Natural killer cell treated with Interleukin-12 subunit alpha and Interleukin-12 subunit beta and Interleukin-15 and Interleukin-18, amount 100 ng/mL, for 72 hours (primary cell): ENCODE measurements around the gene COMT. TPM values are rescaled to one million over a fixed set of nuclear protein-coding genes. Genes with fewer than 3 reads are reported as not detected.

Experiments
- ATAC-seq, 2 donors: fragments of 150-1000 bp; cut with Tn5 transposase in 1 of 2; sonication (Bioruptor Pico), chemical (Tn5 transposase) in 1 of 2; 2 replicates each; pipeline ENCODE4 v1.10.0; 2021
- DNase-seq: peaks from one replicate; pipeline ENCODE4 v3.0.0; 2022; ENCODE audit warnings: low spot score
- H3K27ac Mint-ChIP-seq, 2 donors: 1 replicate in 1 of 2; 2 replicates in 1 of 2; pipeline ENCODE4 v1.8.0; 2022; ENCODE audit warnings: mixed read lengths in 2 of 2, mild to moderate bottlenecking in 1 of 2, moderate library complexity in 1 of 2
- H3K27me3 Mint-ChIP-seq, 2 donors: 1 replicate in 1 of 2; 2 replicates in 1 of 2; pipeline ENCODE4 v1.8.0; 2022; ENCODE audit warnings: mixed read lengths in 2 of 2
- H3K36me3 Mint-ChIP-seq: one replicate; pipeline ENCODE4 v1.8.0; 2022; ENCODE audit warnings: mixed read lengths
- H3K4me1 Mint-ChIP-seq, 2 donors: 1 replicate in 1 of 2; 2 replicates in 1 of 2; pipeline ENCODE4 v1.8.0; 2022; ENCODE audit warnings: low read depth in 2 of 2, mixed read lengths in 2 of 2, mild to moderate bottlenecking in 1 of 2
- H3K4me3 Mint-ChIP-seq: one replicate; pipeline ENCODE4 v1.8.0; 2022; ENCODE audit warnings: mixed read lengths
- H3K9me3 Mint-ChIP-seq: 2 replicates; pipeline ENCODE4 v1.8.0; 2022; ENCODE audit warnings: mixed read lengths
- total RNA-seq, 2 donors: library from RNA; stranded (reverse); gene quantifications; one replicate each; pipeline ENCODE4 v1.2.3, GENCODE V29; 2022

COMT gene
- total RNA-seq, 2 donors from 2014 or later = 141 to 223 TPM

DNA sequence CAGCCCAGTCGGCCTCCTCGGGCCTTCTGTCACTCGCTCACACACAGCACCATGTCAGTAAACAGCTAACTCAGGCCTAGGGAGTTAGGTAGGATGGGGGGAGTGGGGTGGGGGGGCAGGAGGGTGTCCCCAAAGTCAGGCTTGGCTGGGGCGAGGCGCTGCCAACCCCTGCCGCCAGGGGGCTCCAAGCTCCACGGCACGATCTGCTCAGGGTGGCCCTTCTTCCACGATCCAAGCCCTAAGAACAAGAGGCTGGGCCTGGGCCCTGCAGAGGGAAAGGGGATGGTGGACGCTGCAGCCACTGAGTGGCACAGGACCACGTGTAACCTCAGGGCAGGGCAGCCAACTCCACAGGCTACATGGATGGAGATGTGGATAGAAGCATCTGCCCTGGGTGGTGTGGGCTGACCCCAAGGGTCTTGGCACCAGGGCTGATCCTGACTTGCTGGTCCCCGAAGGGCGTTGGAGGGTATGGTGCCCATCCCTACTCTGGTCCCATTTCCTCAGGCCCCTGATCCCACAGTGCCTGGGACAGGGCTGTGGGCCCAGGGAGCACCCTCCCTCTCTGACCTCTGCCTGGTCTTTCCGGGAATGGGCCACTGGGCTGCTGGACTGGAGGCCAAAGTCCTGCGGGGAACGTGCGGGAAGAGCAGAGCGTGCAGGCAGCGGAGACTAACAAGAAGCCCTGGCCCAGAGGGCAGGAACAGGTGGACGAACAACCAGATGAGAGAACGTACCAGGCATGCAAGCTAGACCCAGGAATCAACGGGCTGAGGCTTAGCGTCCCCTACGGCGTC is 29.1 kb downstream of the COMT start:
- Mint-ChIP-seq H3K4me3 (no peak overlapping the region), H3K36me3 (no peaks in the 10 kb centered on the region), H3K9me3 (no peaks in the 10 kb centered on the region), H3K27ac (peak overlapping the region in 1 of 2 donors; percentile 47), H3K27me3 (no peaks in the 10 kb centered on the region), H3K4me1 (peaks cover 32 to 52% of the 10 kb centered on the region in 2 donors)
- DNase-seq (peak; percentile 74), ATAC-seq (peak; percentile 63 to 72)

DNA sequence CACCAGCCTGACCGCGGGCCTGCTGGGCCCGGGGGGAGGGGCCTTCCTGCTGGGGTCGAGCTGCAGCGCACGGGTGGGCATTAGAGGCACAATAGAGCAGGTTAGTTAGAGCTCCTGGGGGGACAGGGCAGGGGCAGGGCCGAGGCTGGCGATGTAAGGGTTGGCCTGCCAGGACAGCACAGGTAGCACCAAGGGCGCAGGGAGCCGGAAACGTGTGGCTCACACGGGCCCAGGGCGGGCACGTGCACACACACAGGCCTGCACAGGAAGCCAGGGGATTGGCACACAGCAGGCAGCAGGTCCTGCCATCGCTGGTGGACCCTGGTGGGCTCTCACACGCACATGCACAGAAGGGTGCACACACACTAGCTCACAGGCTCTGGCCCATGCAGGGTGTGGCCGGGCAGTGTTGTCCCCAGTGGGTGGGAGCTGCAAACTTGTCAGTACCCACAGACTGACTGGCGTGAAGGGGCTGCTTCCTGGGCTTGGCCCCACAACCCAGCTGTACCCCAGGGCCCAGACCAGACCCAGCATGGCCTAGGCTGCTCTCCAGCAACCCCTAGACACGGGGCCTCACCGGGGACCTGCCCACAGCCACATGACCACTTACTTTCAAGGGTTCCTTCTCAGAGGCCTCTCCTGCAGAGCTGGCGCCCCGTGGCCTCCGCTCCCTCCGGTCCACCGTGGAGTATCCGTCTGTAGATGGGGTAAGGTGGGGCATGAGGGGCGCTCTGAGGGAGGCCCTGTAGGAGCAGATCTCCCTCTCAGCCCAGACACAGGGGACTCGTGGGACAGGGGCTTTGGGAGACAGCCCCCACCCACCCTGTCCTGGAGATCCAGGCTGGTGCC is 29.9 kb downstream of the COMT start:
- Mint-ChIP-seq H3K4me1 (peaks cover 29 to 48% of the 10 kb centered on the region in 2 donors), H3K27ac (peak overlapping the region in 1 of 2 donors; percentile 68), H3K36me3 (no peaks in the 10 kb centered on the region), H3K4me3 (peak overlapping the region; percentile 54), H3K9me3 (no peaks in the 10 kb centered on the region), H3K27me3 (no peaks in the 10 kb centered on the region)
- DNase-seq (no peak), ATAC-seq (peak; percentile 42 to 57)

- H3K27ac Mint-ChIP-seq = peak overlapping the region in 1 of 2 donors; percentile 68
- ATAC-seq (no peak), DNase-seq (no peak)
- H3K36me3 Mint-ChIP-seq = no peaks in the 10 kb centered on the region
- peaks cover 25 to 41% of the 10 kb centered on the region in 2 donors for H3K4me1 Mint-ChIP-seq
- peak overlapping the region; percentile 54 for H3K4me3 Mint-ChIP-seq
- H3K27me3 Mint-ChIP-seq = no peaks in the 10 kb centered on the region
- no peaks in the 10 kb centered on the region for H3K9me3 Mint-ChIP-seq
These were observed 30.7 kb downstream of the COMT start for GRCh38 chr22:19972251-19972650.

- ATAC-seq (no peak), DNase-seq (no peak)
- Mint-ChIP-seq H3K4me1 (peaks cover 23 to 36% of the 10 kb centered on the region in 2 donors), H3K36me3 (no peaks in the 10 kb centered on the region), H3K9me3 (no peaks in the 10 kb centered on the region), H3K27ac (peak overlapping the region in 1 of 2 donors; percentile 68), H3K27me3 (no peaks in the 10 kb centered on the region), H3K4me3 (no peak overlapping the region)
These were observed 31.3 kb downstream of the COMT start for GRCh38 chr22:19972652-19973550.

GRCh38 chr22:19973551-19974267 is 32.1 kb downstream of the COMT start:
- Mint-ChIP-seq H3K36me3 (no peaks in the 10 kb centered on the region), H3K4me3 (no peak overlapping the region), H3K4me1 (peaks cover 23 to 36% of the 10 kb centered on the region in 2 donors), H3K27ac (no peak overlapping the region), H3K9me3 (no peaks in the 10 kb centered on the region), H3K27me3 (no peaks in the 10 kb centered on the region)
- DNase-seq (no peak), ATAC-seq (no peak)

DNA sequence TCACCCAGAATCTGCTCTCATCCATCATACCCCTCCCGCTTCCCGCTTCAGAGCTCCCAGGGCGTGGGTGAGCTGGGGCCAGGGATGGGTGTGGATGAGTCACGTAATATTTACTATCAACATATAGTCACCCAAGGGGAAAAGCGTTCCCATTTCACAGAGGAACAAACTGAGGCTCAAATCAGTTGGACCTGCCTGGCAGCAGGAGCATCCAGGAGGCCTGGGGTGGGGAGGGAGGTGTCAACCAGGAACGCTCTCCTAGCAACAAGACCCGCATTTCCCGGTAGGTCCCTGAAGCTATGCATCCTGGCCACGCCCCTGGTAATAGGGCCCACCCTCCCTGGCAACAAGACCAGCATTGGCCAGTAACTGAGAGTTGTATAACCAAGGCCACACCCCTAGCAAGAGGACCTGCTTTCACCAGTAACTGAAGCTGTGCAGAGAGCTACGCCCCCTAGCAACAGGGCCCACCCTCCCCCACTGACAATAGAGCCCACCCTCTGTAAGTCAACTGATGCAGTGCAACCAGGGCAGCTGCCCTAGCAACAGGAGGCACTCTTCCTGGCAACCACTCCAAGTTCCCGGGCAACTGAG is 32.8 kb downstream of the COMT start:
- no peaks in the 10 kb centered on the region for H3K27me3 Mint-ChIP-seq
- peaks cover 23 to 36% of the 10 kb centered on the region in 2 donors for H3K4me1 Mint-ChIP-seq
- H3K4me3 Mint-ChIP-seq = no peak overlapping the region
- ATAC-seq (peak; percentile 59 to 73), DNase-seq (no peak)
- H3K36me3 Mint-ChIP-seq = no peaks in the 10 kb centered on the region
- no peaks in the 10 kb centered on the region for H3K9me3 Mint-ChIP-seq
- peak overlapping the region in 1 of 2 donors; percentile 83 for H3K27ac Mint-ChIP-seq

DNA sequence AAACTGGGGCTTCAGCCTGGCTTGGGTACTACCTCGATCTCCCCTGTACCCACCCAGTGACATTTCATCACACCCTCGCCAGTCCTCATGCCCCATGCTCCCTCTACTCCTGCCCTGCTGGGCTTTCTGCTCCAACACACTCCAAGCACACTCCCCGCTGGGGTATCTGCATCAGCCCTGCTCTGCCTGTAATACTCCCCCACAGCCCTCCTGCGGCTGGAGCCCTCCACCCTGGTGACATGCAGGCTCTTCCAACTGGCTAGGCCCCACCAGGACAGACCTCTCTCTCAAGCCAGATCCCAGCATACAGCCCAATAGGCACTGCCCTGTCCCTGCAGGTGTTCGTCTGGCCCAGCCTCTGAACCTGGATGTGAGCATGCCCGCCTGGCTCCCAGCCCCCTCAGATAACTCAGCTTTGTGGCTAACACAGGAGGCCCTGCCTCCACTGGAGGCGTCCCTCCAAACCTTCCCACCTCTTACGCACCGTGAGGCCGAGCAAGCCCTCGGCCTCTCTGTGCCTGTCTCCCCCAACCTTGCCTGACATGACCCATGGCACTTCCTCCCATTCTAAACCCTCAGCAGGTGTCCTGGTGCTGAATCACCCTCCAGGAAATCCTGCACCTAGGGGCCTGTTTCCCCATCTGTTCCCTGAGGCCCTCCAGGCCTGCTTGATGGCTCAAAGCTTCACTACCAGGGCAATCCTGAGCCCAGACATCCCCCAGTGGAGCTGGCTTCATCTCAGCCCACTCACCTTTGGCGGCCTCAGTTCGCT is 33.5 kb downstream of the COMT start:
- Mint-ChIP-seq H3K27ac (peak overlapping the region; percentile 58 to 83), H3K4me3 (peak overlapping the region; percentile 59), H3K27me3 (no peaks in the 10 kb centered on the region), H3K36me3 (no peaks in the 10 kb centered on the region), H3K9me3 (no peaks in the 10 kb centered on the region), H3K4me1 (peaks cover 23 to 36% of the 10 kb centered on the region in 2 donors)
- DNase-seq (no peak), ATAC-seq (peak in 1 of 2 donors; percentile 15)

- Mint-ChIP-seq H3K9me3 (no peaks in the 10 kb centered on the region), H3K27ac (peak overlapping the region; percentile 58 to 83), H3K4me3 (no peak overlapping the region), H3K4me1 (peaks cover 20 to 34% of the 10 kb centered on the region in 2 donors), H3K36me3 (no peaks in the 10 kb centered on the region), H3K27me3 (no peaks in the 10 kb centered on the region)
- ATAC-seq = no peak
- DNase-seq = no peak
These were observed 34.1 kb downstream of the COMT start for GRCh38 chr22:19975707-19976035.

DNA sequence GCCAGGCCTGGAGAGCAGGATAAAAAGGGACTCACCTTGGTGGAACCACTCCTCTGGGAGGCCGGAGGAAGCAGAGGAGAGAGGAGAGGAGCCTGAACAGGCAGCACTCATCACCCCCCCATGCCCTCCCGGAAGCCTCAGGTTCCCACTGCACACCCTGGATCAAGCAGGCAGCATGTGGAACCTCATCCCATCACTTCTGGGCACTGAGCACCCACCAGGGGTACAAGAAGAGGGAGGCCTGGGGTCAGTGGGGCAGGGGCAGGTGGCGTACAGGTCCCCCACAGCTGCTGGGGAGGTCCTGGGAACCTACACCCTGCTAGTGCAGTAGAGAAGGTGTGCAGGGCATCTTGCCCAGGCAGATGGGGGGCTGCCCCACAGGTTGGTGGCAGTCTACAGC is 35.1 kb downstream of the COMT start:
- no peaks in the 10 kb centered on the region for H3K27me3 Mint-ChIP-seq
- H3K4me3 Mint-ChIP-seq = no peak overlapping the region
- H3K4me1 Mint-ChIP-seq = peaks cover 16 to 26% of the 10 kb centered on the region in 2 donors
- peak overlapping the region in 1 of 2 donors; percentile 11 for H3K27ac Mint-ChIP-seq
- no peaks in the 10 kb centered on the region for H3K9me3 Mint-ChIP-seq
- no peaks in the 10 kb centered on the region for H3K36me3 Mint-ChIP-seq
- ATAC-seq (no peak), DNase-seq (no peak)

DNA sequence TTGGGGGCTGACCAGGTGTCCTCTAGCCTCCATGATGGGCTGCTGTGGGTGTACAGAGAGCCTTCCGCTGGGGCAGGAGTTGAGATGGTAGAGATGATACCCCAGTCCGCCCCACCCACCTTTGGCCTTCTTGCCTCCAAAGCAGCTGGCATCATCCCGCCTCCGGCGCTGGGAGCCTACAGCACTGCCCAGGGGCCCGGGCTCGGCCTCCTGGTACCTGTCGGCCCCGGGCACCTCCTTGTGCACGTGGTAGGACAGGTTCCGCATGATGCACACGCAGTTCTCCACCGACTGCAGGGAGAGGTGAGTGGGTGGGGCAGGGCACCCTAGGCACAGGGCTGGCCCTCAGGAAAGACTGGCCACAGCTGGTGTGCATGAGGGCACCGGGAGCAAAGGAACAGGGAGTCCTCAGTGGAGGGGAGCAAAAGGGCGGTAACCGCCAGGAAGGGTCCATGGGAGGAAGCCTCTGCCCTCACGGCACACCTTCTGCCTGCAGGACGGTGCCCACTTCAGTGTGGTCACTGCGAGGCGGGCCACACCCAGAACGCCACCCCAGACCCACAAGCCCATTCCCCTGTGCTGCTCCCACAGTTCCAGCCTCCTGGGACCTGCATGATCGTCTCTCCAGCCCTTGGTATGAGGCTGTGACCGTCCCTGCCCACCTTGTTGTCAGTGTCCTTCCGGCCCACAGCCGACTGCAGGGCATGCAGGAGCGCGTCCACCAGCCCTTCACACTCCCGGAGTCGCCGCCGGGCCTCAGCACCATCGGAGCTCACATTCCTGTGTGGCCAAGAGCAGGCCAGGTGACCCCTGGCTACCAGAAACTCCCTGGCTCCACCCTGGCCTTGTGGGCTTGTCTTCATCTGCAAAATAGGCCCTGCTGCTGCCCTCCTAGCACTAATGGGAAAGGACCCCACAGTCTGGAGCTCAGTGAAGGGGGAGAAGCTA is 36.0 kb downstream of the COMT start:
- Mint-ChIP-seq H3K4me3 (no peak overlapping the region), H3K27ac (no peak overlapping the region), H3K9me3 (no peaks in the 10 kb centered on the region), H3K36me3 (no peaks in the 10 kb centered on the region), H3K4me1 (peaks cover 10 to 20% of the 10 kb centered on the region in 2 donors), H3K27me3 (no peaks in the 10 kb centered on the region)
- DNase-seq (no peak), ATAC-seq (no peak)

DNA sequence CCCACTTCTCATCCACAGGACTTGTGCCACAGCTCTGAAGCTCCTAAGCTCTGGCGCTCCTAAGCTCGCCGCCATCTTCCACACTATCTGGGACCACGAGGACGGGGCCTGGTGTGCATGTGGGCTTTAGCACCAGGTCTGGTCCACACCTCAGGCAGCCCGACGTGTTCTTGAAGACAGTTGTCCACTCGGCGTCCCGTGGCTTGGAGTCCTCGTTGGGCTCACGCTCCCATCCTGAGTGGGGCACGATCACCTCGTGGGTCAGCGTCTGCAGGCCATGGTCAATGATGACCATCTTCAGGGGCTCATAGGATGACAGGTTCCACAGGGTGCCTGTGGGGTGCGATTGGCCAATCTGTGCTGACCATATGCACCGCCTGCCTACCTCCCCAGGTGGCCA is 37.2 kb downstream of the COMT start:
- Mint-ChIP-seq H3K9me3 (no peaks in the 10 kb centered on the region), H3K27me3 (no peaks in the 10 kb centered on the region), H3K4me3 (no peak overlapping the region), H3K27ac (no peak overlapping the region), H3K4me1 (peaks cover 10 to 19% of the 10 kb centered on the region in 2 donors), H3K36me3 (no peaks in the 10 kb centered on the region)
- ATAC-seq (no peak), DNase-seq (no peak)
